Measurements from ENCODE around the gene GPR153. TPM values are rescaled to one million over a fixed set of nuclear protein-coding genes. Genes with fewer than 3 reads are reported as not detected.
"Not testable (repeated sequence)": the region's sequence is repeated elsewhere in the genome, so short reads cannot be mapped to it uniquely, and the experiment has no call there.

GPR153 gene
- 8.4 TPM for polyA plus RNA-seq (2012; ENCODE audit: insufficient read depth, insufficient read length)

- no peak for DNase-seq (ENCODE audit: low read depth, low spot score)
- peak within 1 kb of the TSS; percentile 57 for H3K4me3 ChIP-seq (ENCODE audit: low read length)
Measured at GRCh38 chr1:6260961-6261614, at the start of gene GPR153. Gene GPR153 (minus strand): TSS chr1:6261098. CDS start chr1:6254905, 6,193 bp downstream.

GRCh38 chr1:6310116-6310848 lies 49.4 kb upstream of the GPR153 start:
- no peak overlapping the region for H3K4me3 ChIP-seq (ENCODE audit: low read length)
- DNase-seq (ENCODE audit: low read depth, low spot score) = no peak

- no peak overlapping the region for H3K4me3 ChIP-seq (ENCODE audit: low read length)
- DNase-seq (ENCODE audit: low read depth, low spot score) = no peak
Measured at GRCh38 chr1:6309564-6309963, 48.7 kb upstream of the GPR153 start.

GRCh38 chr1:6308449-6308848 lies 47.6 kb upstream of the GPR153 start:
- H3K4me3 ChIP-seq (ENCODE audit: low read length) = no peak overlapping the region
- DNase-seq (ENCODE audit: low read depth, low spot score) = no peak

GRCh38 chr1:6307682-6308081 lies 46.8 kb upstream of the GPR153 start:
- peak; percentile 47 for DNase-seq (ENCODE audit: low read depth, low spot score)
- not testable (repeated sequence) for H3K4me3 ChIP-seq (ENCODE audit: low read length)

GRCh38 chr1:6307099-6307498 lies 46.2 kb upstream of the GPR153 start:
- no peak for DNase-seq (ENCODE audit: low read depth, low spot score)
- H3K4me3 ChIP-seq (ENCODE audit: low read length) = no peak overlapping the region

- DNase-seq (ENCODE audit: low read depth, low spot score) = no peak
- H3K4me3 ChIP-seq (ENCODE audit: low read length) = no peak overlapping the region
Measured at GRCh38 chr1:6303397-6304012, 42.6 kb upstream of the GPR153 start.

- DNase-seq (ENCODE audit: low read depth, low spot score) = no peak
- H3K4me3 ChIP-seq (ENCODE audit: low read length) = no peak overlapping the region
Measured at GRCh38 chr1:6302568-6302967, 41.7 kb upstream of the GPR153 start.

- DNase-seq (ENCODE audit: low read depth, low spot score) = no peak
- H3K4me3 ChIP-seq (ENCODE audit: low read length) = no peak overlapping the region
Measured at GRCh38 chr1:6301526-6301925, 40.6 kb upstream of the GPR153 start.

GRCh38 chr1:6300342-6301048 lies 39.6 kb upstream of the GPR153 start:
- no peak overlapping the region for H3K4me3 ChIP-seq (ENCODE audit: low read length)
- DNase-seq (ENCODE audit: low read depth, low spot score) = no peak

- no peak for DNase-seq (ENCODE audit: low read depth, low spot score)
Measured at GRCh38 chr1:6299557-6300165, 38.8 kb upstream of the GPR153 start.

GRCh38 chr1:6298940-6299465 lies 38.1 kb upstream of the GPR153 start:
- DNase-seq (ENCODE audit: low read depth, low spot score) = no peak
- H3K4me3 ChIP-seq (ENCODE audit: low read length) = no peak overlapping the region

More at GRCh38 chr1:6299557-6300165, 38.8 kb upstream of the GPR153 start:
- no peak overlapping the region for H3K4me3 ChIP-seq (ENCODE audit: low read length)

GRCh38 chr1:6298530-6298929 lies 37.6 kb upstream of the GPR153 start:
- DNase-seq (ENCODE audit: low read depth, low spot score) = no peak

GRCh38 chr1:6295910-6296309 lies 35.0 kb upstream of the GPR153 start:
- DNase-seq (ENCODE audit: low read depth, low spot score) = no peak

More at GRCh38 chr1:6298530-6298929, 37.6 kb upstream of the GPR153 start:
- no peak overlapping the region for H3K4me3 ChIP-seq (ENCODE audit: low read length)

GRCh38 chr1:6294890-6295556 lies 34.1 kb upstream of the GPR153 start:
- no peak for DNase-seq (ENCODE audit: low read depth, low spot score)
- H3K4me3 ChIP-seq (ENCODE audit: low read length) = no peak overlapping the region

More at GRCh38 chr1:6295910-6296309, 35.0 kb upstream of the GPR153 start:
- no peak overlapping the region for H3K4me3 ChIP-seq (ENCODE audit: low read length)

- H3K4me3 ChIP-seq (ENCODE audit: low read length) = no peak overlapping the region
- DNase-seq (ENCODE audit: low read depth, low spot score) = peak; percentile 19
Measured at GRCh38 chr1:6294080-6294889, 33.4 kb upstream of the GPR153 start.

GRCh38 chr1:6292102-6292501 lies 31.2 kb upstream of the GPR153 start:
- H3K4me3 ChIP-seq (ENCODE audit: low read length) = no peak overlapping the region
- no peak for DNase-seq (ENCODE audit: low read depth, low spot score)

GRCh38 chr1:6288665-6289064 lies 27.8 kb upstream of the GPR153 start:
- DNase-seq (ENCODE audit: low read depth, low spot score) = no peak
- H3K4me3 ChIP-seq (ENCODE audit: low read length) = no peak overlapping the region
